ENCODE measurements around the gene DOCK11.

Gene DOCK11

GRCh38 chrX:118685393-118685792 is 189.8 kb downstream of the DOCK11 start:
- Histone ChIP-seq H3K4me3 (ENCODE audit: low read depth, low read length, poor library complexity, severe bottlenecking) (no peak overlapping the region), H3F3A (ENCODE audit: insufficient read depth, low read length) (no peaks in the 10 kb centered on the region), H3K27me3 (ENCODE audit: insufficient read depth, low read length) (no peaks in the 10 kb centered on the region), H3K9me2 (ENCODE audit: low read depth, low read length) (no peaks in the 10 kb centered on the region), H2AFZ (ENCODE audit: low read length) (no peak overlapping the region), H4K20me1 (ENCODE audit: insufficient read depth, low read length) (no peaks in the 10 kb centered on the region), H3K4me2 (ENCODE audit: low read length) (no peak overlapping the region), H3K9me3 (ENCODE audit: low read length) (no peaks in the 10 kb centered on the region), H3K36me3 (ENCODE audit: insufficient read depth, low read length) (peaks cover 3% of the 10 kb centered on the region; the same call in 1 of the 2 replicates), H3K9ac (ENCODE audit: low read length) (no peak overlapping the region), H3K27ac (ENCODE audit: low read depth, low read length, poor library complexity, severe bottlenecking) (no peak overlapping the region), H3K4me1 (ENCODE audit: insufficient read depth, low read length, severe bottlenecking) (no peaks in the 10 kb centered on the region), H3K79me2 (ENCODE audit: insufficient read depth, low read length) (no peaks in the 10 kb centered on the region)
- TF ChIP-seq, protein P1, sequence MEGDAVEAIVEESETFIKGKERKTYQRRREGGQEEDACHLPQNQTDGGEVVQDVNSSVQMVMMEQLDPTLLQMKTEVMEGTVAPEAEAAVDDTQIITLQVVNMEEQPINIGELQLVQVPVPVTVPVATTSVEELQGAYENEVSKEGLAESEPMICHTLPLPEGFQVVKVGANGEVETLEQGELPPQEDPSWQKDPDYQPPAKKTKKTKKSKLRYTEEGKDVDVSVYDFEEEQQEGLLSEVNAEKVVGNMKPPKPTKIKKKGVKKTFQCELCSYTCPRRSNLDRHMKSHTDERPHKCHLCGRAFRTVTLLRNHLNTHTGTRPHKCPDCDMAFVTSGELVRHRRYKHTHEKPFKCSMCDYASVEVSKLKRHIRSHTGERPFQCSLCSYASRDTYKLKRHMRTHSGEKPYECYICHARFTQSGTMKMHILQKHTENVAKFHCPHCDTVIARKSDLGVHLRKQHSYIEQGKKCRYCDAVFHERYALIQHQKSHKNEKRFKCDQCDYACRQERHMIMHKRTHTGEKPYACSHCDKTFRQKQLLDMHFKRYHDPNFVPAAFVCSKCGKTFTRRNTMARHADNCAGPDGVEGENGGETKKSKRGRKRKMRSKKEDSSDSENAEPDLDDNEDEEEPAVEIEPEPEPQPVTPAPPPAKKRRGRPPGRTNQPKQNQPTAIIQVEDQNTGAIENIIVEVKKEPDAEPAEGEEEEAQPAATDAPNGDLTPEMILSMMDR (IDR thresholded peaks at IDR 0.05; ENCODE audit: low read length), result no peak
- TF ChIP-seq EZH2 (IDR thresholded peaks at IDR 0.05; ENCODE audit: borderline replicate concordance, low read length), result no peak

- no peaks in the 10 kb centered on the region for H3K27me3 ChIP-seq (ENCODE audit: insufficient read depth, low read length)
- no peak overlapping the region for H3K27ac ChIP-seq (ENCODE audit: low read depth, low read length, poor library complexity, severe bottlenecking)
- H2AFZ ChIP-seq (ENCODE audit: low read length), result no peak overlapping the region
- no peak overlapping the region for H3K4me3 ChIP-seq (ENCODE audit: low read depth, low read length, poor library complexity, severe bottlenecking)
- TF ChIP-seq EZH2 (IDR thresholded peaks at IDR 0.05; ENCODE audit: borderline replicate concordance, low read length), result no peak
- TF ChIP-seq, protein P1 (IDR thresholded peaks at IDR 0.05; ENCODE audit: low read length), result no peak
- H3K4me2 ChIP-seq (ENCODE audit: low read length), result no peak overlapping the region
- no peaks in the 10 kb centered on the region for H3K9me2 ChIP-seq (ENCODE audit: low read depth, low read length)
- no peaks in the 10 kb centered on the region for H3K36me3 ChIP-seq (ENCODE audit: insufficient read depth, low read length)
- H3F3A ChIP-seq (ENCODE audit: insufficient read depth, low read length), result no peaks in the 10 kb centered on the region
- H3K79me2 ChIP-seq (ENCODE audit: insufficient read depth, low read length), result no peaks in the 10 kb centered on the region
- no peaks in the 10 kb centered on the region for H3K4me1 ChIP-seq (ENCODE audit: insufficient read depth, low read length, severe bottlenecking)
- no peak overlapping the region for H3K9ac ChIP-seq (ENCODE audit: low read length)
- H3K9me3 ChIP-seq (ENCODE audit: low read length), result no peaks in the 10 kb centered on the region
- no peaks in the 10 kb centered on the region for H4K20me1 ChIP-seq (ENCODE audit: insufficient read depth, low read length)
Measured at GRCh38 chrX:118688935-118689334, 193.3 kb downstream of the DOCK11 start.

DNA sequence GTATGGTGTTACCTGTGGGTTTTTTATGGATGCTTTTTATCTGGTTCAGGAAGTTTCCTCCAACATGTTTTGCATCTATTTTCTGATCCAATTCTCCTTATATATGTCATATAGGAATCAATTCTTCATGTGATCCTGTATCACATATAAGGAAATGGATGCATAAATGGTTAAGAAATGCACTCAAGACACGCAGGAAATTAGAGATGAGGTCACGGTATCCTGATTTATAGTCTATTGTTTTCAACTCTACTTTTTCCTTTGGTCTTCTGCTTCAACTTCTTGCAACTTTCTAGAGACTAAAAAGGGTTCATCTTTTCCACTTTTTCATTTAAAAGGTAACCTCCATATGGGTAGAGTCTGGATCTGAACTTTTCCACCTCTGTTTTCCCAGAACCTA is 198.2 kb downstream of the DOCK11 start:
- Histone ChIP-seq H2AFZ (ENCODE audit: low read length) (no peak overlapping the region), H4K20me1 (ENCODE audit: insufficient read depth, low read length) (no peaks in the 10 kb centered on the region), H3K27ac (ENCODE audit: low read depth, low read length, poor library complexity, severe bottlenecking) (no peak overlapping the region), H3K4me2 (ENCODE audit: low read length) (no peak overlapping the region), H3K79me2 (ENCODE audit: insufficient read depth, low read length) (no peaks in the 10 kb centered on the region), H3K36me3 (ENCODE audit: insufficient read depth, low read length) (no peaks in the 10 kb centered on the region), H3K9me2 (ENCODE audit: low read depth, low read length) (no peaks in the 10 kb centered on the region), H3K4me3 (ENCODE audit: low read depth, low read length, poor library complexity, severe bottlenecking) (no peak overlapping the region), H3K27me3 (ENCODE audit: insufficient read depth, low read length) (no peaks in the 10 kb centered on the region), H3K4me1 (ENCODE audit: insufficient read depth, low read length, severe bottlenecking) (no peaks in the 10 kb centered on the region), H3F3A (ENCODE audit: insufficient read depth, low read length) (no peaks in the 10 kb centered on the region), H3K9me3 (ENCODE audit: low read length) (no peaks in the 10 kb centered on the region), H3K9ac (ENCODE audit: low read length) (no peak overlapping the region)
- TF ChIP-seq, protein P1 (IDR thresholded peaks at IDR 0.05; ENCODE audit: low read length), result no peak
- no peak for TF ChIP-seq EZH2 (IDR thresholded peaks at IDR 0.05; ENCODE audit: borderline replicate concordance, low read length)
